Measurements from ENCODE around the gene HSPB7.
"Not testable (repeated sequence)": the region's sequence is repeated elsewhere in the genome, so short reads cannot be mapped to it uniquely, and the experiment has no call there.

The HSPB7 gene
- 0 to 0.37 (median 0) reads per million in 4 experiments for total RNA-seq

- DNase-seq, result no peak
These were observed at the start of gene HSPB7 for GRCh38 chr1:16017461-16018303. TSS of gene HSPB7 (minus strand) at chr1:16018043. CDS start at chr1:16017963, 80 bp downstream.

- DNase-seq, result no peak
These were observed 49.4 kb upstream of the HSPB7 start for GRCh38 chr1:16067127-16067768.

- DNase-seq, result no peak
These were observed 48.4 kb upstream of the HSPB7 start for GRCh38 chr1:16066245-16066644.

- DNase-seq, result no peak
These were observed 47.4 kb upstream of the HSPB7 start for GRCh38 chr1:16065269-16065576.

GRCh38 chr1:16064536-16065268 lies 46.9 kb upstream of the HSPB7 start:
- DNase-seq, result no peak

- DNase-seq, result no peak
These were observed 46.1 kb upstream of the HSPB7 start for GRCh38 chr1:16063921-16064320.

GRCh38 chr1:16063226-16063829 lies 45.5 kb upstream of the HSPB7 start:
- no peak for DNase-seq

- not testable (repeated sequence) for DNase-seq
These were observed 44.8 kb upstream of the HSPB7 start for GRCh38 chr1:16062687-16063075.

GRCh38 chr1:16061989-16062686 lies 44.3 kb upstream of the HSPB7 start:
- DNase-seq, result not testable (repeated sequence)

GRCh38 chr1:16061266-16061665 lies 43.4 kb upstream of the HSPB7 start:
- no peak for DNase-seq

GRCh38 chr1:16058394-16059120 lies 40.7 kb upstream of the HSPB7 start:
- not testable (repeated sequence) for DNase-seq

GRCh38 chr1:16057314-16057915 lies 39.6 kb upstream of the HSPB7 start:
- not testable (repeated sequence) for DNase-seq

- DNase-seq, result not testable (repeated sequence)
These were observed 38.7 kb upstream of the HSPB7 start for GRCh38 chr1:16056521-16056912.

- DNase-seq, result peak; percentile 77
These were observed 38.0 kb upstream of the HSPB7 start for GRCh38 chr1:16055613-16056520.

GRCh38 chr1:16054598-16055540 lies 37.0 kb upstream of the HSPB7 start:
- DNase-seq, result no peak

- DNase-seq, result no peak
These were observed 36.1 kb upstream of the HSPB7 start for GRCh38 chr1:16053781-16054502.

- DNase-seq, result not testable (repeated sequence)
These were observed 34.1 kb upstream of the HSPB7 start for GRCh38 chr1:16051949-16052348.

GRCh38 chr1:16051039-16051438 lies 33.2 kb upstream of the HSPB7 start:
- DNase-seq, result no peak
